NCI-H2227 (cell line): ENCODE results near the gene GPR65.
"Not testable (repeated sequence)": the region's sequence is repeated elsewhere in the genome, so short reads cannot be mapped to it uniquely, and the experiment has no call there.

ENCODE experiments used
- DNase-seq: peaks from one replicate; lab custom pipeline; 2025; ENCODE audit not compliant: unreplicated experiment; lab: John Stamatoyannopoulos, UW

GPR65 gene

GRCh38 chr14:88003425-88003824, 1.5 kb upstream of the GPR65 start:
- DNase-seq: no peak

- no peak for DNase-seq
Observed at GRCh38 chr14:88004506-88005036, 364 bp upstream of the GPR65 start.

DNA sequence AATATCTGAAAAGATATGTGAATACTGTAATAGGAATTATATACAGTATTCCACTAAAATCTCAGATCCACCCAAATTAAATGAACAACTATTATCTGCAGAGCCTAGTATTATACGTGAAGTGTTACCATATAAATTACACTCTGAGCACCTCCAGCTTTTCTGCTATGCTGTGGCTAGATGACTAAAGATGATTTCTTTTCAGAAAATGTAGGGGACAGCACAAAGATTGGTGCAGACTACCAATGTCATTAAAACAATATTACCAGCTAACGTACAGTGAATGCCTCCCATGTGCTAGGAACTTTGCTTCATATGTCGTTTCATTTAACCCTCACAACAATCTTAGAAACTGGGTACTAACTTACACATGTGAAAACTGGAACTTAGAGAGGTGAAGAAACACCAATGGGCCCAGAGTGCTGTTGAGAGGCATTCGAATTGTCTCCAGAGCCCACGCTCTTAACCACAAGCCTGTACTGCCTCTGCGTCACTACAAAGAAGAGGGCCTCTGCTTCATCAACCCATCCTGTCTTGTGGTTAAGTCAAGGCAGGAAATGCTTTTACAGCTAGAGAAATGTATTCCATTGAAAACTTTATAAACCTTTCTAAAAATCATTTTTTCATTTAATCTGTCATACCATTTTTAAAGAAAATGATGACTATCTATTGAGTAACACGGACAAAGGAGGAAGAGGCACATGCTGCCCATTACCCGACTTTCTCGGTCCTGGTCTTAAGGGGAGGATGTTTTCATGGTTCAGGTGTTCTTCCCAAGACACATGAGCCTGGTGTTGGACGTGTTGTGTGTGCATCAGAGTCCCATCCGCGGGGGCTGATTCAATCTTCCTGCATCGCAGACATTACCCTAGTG, 1.3 kb downstream of the GPR65 start:
- no peak for DNase-seq

- no peak for DNase-seq
Observed at GRCh38 chr14:88007608-88008007, 2.7 kb downstream of the GPR65 start.

- no peak for DNase-seq
Observed at GRCh38 chr14:88008039-88008742, 3.3 kb downstream of the GPR65 start.

DNA sequence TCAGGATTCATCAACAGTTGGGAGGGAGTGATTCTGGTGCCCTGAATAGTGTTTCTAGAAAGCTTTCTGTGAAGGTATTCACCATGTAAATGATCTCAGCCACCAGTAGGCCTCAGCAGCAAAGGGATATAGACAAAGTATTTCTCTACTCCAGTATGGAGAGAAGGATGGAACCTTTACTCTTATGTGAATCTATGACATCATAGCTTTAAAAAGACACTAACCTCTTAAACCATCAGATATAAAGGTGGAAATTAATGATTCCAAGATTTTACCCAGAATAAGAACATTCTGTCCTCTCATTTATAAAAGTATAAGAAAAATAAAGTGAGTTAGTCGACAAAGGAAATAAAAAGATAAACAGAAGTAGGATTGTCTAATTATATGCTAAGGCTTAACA, 4.6 kb downstream of the GPR65 start:
- no peak for DNase-seq

DNA sequence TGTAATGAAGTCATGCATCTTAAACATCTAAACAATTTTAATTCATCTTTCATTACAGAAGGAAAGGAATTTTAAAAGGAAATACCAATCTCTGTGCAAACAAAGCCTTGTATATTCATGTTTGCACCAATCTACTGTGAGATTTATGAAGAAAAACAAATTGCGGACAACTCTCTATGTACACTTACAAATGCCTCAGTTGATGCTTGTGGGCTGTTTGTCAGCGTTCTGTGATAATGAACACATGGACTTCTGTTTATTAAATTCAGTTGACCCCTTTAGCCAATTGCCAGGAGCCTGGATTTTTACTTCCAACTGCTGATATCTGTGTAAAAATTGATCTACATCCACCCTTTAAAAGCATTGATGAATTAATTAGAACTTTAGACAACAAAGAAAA, 5.4 kb downstream of the GPR65 start:
- no peak for DNase-seq

DNA sequence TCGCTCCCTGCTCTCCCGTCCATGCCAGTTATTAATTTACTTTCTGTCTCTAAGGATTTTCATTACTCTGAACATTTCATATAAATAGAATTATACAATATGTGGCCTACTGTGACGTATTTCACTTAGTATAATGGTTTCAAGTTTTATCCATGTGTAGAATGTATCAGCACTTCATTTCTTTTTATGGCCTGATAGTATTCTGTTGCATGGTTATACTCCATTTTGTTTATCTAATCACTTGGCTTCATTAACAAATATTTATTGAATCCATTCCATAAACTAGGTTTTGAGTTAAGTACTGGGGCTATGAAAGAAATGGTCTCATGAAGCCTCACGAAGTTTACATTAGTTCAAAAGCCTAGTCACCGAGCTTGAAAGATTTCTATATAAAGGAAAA, 7.6 kb downstream of the GPR65 start:
- DNase-seq: no peak

GRCh38 chr14:88013750-88014349, 8.9 kb downstream of the GPR65 start:
- peak; percentile 64 for DNase-seq

- no peak for DNase-seq
Observed at GRCh38 chr14:88016768-88017167, 11.8 kb downstream of the GPR65 start.

DNA sequence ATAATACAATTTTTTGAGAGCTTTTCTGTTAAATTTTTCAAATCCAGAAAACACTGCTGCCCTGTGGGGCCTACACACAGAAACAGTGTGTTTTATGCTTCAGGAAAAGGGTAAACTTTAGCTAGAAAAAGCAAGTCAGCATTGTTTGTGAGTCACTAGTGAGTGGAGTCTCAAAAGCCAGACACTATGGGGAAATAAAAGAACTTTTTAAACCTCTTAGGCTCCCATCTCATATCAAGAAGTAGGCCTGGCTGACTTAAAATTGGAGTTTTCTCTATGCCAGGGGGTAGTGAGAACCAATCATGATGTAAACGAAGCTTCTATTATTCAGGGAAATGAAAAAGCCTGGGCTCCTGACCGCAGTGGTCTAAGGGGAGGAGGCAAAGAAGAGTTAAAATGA, 12.6 kb downstream of the GPR65 start:
- DNase-seq: no peak

- no peak for DNase-seq
Observed at GRCh38 chr14:88023658-88024187, 18.8 kb downstream of the GPR65 start.

- not testable (repeated sequence) for DNase-seq
Observed at GRCh38 chr14:88024252-88025086, 19.5 kb downstream of the GPR65 start.

DNA sequence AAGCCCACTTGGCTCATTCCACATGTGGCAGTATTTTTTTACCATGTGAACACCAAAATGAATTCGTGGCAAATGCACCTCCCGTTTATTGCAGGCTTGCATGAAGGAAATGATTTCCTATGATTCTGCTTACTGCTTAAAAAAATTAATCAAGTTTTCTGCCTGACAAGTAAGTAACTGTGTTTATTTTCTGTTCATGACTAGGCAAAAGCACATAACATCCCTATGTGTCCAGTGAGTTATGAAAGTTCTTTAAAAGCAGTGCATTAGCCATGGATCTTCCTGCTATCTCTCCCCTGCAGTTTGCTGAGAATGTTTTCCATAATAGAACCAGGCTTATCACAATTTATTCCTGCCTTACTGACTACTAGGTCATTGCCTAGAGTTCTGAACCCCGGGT, 20.4 kb downstream of the GPR65 start:
- DNase-seq: no peak

DNA sequence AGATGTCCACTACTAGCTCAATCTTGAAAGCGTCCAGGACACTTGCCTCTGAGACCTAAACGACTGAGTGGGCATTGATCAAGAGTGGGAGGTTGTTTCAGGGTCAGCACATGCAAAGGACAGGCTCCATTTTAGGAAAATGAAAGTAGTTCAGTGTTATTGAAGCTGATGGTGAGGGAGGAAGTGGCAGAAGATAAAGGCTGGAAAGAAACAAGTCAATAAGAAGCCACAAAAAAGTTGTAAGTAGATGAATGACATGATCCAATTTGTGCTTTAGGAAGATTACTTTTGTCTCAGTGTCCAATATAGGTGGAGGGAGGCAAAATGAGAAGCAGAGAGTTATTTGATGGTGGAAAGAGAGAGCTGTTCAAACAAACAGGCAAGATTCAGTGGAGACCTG, 22.0 kb downstream of the GPR65 start:
- no peak for DNase-seq

- no peak for DNase-seq
Observed at GRCh38 chr14:88029500-88029899, 24.6 kb downstream of the GPR65 start.

- no peak for DNase-seq
Observed at GRCh38 chr14:88030079-88030478, 25.1 kb downstream of the GPR65 start.

DNA sequence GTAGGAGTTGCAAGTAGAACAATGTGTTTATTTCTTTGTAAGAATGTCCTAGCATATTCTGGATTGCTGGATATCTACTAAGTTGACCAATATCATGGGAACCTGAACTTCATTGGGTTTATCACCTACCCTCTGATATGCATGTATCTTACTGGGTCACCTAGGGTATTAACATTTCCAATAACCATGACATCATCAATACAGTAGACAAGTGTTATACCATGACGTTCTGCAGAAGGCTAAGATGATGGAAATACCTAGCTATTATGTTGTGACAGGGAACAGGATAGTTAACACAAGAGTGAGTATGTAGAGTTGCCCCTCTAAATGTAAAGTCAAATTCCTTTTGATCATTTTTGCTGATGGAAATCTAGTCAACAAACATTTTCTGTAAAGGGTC, 26.0 kb downstream of the GPR65 start:
- DNase-seq: no peak

DNA sequence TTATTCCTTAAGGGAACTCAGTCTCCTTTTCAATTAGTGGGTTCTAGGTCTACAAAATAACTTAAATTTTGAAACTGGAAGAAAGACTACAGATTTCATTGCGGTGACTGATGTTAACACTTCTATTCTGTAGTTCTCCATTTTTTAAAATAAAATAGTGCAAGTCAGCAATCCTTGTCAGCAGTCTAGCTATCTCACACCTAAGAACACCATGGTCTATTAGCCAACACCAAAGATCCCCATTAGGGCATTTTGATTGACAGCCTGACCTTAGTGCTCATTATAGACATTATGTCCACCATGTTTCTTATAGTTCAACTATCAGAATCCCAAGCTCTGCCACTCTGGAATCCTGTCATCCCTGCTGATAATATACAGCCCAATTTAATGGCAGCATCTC, 27.4 kb downstream of the GPR65 start:
- DNase-seq: no peak

- no peak for DNase-seq
Observed at GRCh38 chr14:88034076-88034475, 29.1 kb downstream of the GPR65 start.

DNA sequence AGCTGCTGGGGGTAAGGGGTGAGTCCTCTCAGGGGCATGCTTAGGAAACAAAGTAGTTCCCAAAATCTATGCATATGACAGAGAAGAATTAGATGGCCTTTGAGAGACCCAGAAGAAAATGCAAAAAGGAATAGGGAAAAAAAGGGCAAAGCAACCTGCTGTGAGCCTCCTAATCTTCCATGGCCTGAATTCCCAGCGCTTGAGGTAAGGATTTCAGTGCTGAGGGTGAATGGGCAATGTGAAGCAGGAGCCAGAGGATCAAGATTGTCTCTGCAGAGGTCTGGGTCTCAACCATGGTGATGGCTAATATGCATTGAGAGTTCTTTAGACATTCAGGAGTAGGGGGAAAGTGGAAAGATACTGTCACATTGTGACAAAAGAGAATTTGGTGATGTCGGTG, 31.5 kb downstream of the GPR65 start:
- no peak for DNase-seq
